Stimulated activated naive CD8-positive, alpha-beta T cell treated with anti-CD3 and anti-CD28 coated beads, Interleukin-15, Interleukin-2, amounts not matched to agents 100 ng/mL and 50 ng/mL, for 24 hours (primary cell): ENCODE data around the gene ORC1.
"Not testable (repeated sequence)": the region's sequence is repeated elsewhere in the genome, so short reads cannot be mapped to it uniquely, and the experiment has no call there.

Experiments used
- H3K27ac Mint-ChIP-seq: one replicate; pipeline ENCODE4 v1.8.0; 2021; ENCODE audit warnings: mild to moderate bottlenecking, mixed read lengths
- H3K27me3 Mint-ChIP-seq: one replicate; pipeline ENCODE4 v1.8.0; 2021; ENCODE audit warnings: mixed read lengths
- H3K36me3 Mint-ChIP-seq: one replicate; pipeline ENCODE4 v1.8.0; 2021; ENCODE audit warnings: low read depth, mixed read lengths
- H3K4me1 Mint-ChIP-seq: one replicate; pipeline ENCODE4 v1.8.0; 2021; ENCODE audit warnings: low read depth, mixed read lengths
- H3K4me3 Mint-ChIP-seq: one replicate; pipeline ENCODE4 v1.8.0; 2021; ENCODE audit warnings: mild to moderate bottlenecking, mixed read lengths
- H3K9me3 Mint-ChIP-seq: one replicate; pipeline ENCODE4 v1.8.0; 2021; ENCODE audit warnings: mixed read lengths

ORC1 gene

DNA sequence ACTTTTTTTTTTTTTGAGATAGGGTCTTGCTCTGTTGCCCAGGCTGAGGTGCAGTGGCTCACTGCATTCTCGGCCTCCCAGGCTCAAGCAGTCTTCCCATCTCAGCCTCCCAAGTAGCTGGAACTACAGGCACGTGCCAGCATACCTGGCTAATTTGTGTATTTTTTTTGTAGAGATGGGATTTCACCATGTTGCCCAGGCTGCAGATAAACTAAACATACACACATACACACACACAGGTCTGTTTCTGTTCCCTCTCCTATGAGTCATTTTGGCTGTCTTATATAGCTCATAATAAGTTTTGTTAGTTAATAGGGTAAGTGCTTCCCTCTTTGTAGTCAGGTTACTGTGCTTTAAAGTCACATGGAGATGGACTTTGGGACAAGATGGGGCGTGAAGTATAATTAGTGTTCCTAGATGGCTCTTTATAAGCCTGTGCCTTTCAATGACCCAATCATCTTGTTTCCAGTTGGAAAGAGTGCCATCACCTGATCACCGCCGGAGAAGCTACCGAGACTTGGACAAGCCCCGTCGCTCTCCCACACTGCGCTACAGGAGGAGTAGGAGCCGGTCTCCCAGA lies 9.3 kb upstream of the ORC1 start:
- Mint-ChIP-seq H3K9me3 (no peaks in the 10 kb centered on the region), H3K36me3 (peaks cover 72% of the 10 kb centered on the region), H3K27me3 (no peaks in the 10 kb centered on the region), H3K4me3 (no peak overlapping the region), H3K27ac (no peak overlapping the region), H3K4me1 (peaks cover 2% of the 10 kb centered on the region)

GRCh38 chr1:52404975-52405338 lies 734 bp upstream of the ORC1 start:
- H3K4me1 Mint-ChIP-seq, result peaks cover 54% of the 10 kb centered on the region
- peak overlapping the region; percentile 100 for H3K4me3 Mint-ChIP-seq
- peaks cover 62% of the 10 kb centered on the region for H3K36me3 Mint-ChIP-seq
- no peaks in the 10 kb centered on the region for H3K27me3 Mint-ChIP-seq
- H3K9me3 Mint-ChIP-seq, result no peaks in the 10 kb centered on the region
- H3K27ac Mint-ChIP-seq, result peak overlapping the region; percentile 97

GRCh38 chr1:52403566-52404115 lies 582 bp downstream of the ORC1 start:
- Mint-ChIP-seq H3K27me3 (no peaks in the 10 kb centered on the region), H3K36me3 (peaks cover 65% of the 10 kb centered on the region), H3K27ac (peak overlapping the region; percentile 97), H3K9me3 (no peaks in the 10 kb centered on the region), H3K4me1 (peaks cover 54% of the 10 kb centered on the region), H3K4me3 (peak overlapping the region; percentile 100)

DNA sequence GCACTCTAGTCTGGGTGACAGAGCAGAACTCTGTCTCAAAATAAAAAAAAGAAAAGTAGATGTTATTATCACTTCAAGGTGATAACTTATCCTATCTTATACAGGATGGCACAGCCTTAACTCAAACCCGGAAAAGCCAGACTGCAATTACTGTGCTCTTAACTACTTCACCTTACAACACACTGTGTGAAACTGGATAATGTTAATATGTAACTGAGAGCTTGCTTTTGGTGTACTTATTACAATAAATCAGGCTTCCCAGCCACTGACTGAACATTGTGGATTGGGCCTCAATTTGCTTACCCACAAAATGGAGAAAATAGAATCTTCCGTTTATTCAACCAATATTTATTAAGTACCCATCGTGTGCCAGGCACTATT lies 1.4 kb downstream of the ORC1 start:
- H3K27ac Mint-ChIP-seq, result peak overlapping the region; percentile 97
- no peaks in the 10 kb centered on the region for H3K9me3 Mint-ChIP-seq
- peaks cover 58% of the 10 kb centered on the region for H3K36me3 Mint-ChIP-seq
- H3K27me3 Mint-ChIP-seq, result no peaks in the 10 kb centered on the region
- H3K4me1 Mint-ChIP-seq, result peaks cover 54% of the 10 kb centered on the region
- peak overlapping the region; percentile 100 for H3K4me3 Mint-ChIP-seq

GRCh38 chr1:52400131-52400530 lies 4.1 kb downstream of the ORC1 start:
- Mint-ChIP-seq H3K27me3 (no peaks in the 10 kb centered on the region), H3K9me3 (no peaks in the 10 kb centered on the region), H3K36me3 (peaks cover 66% of the 10 kb centered on the region), H3K4me3 (no peak overlapping the region), H3K27ac (no peak overlapping the region), H3K4me1 (peaks cover 33% of the 10 kb centered on the region)

DNA sequence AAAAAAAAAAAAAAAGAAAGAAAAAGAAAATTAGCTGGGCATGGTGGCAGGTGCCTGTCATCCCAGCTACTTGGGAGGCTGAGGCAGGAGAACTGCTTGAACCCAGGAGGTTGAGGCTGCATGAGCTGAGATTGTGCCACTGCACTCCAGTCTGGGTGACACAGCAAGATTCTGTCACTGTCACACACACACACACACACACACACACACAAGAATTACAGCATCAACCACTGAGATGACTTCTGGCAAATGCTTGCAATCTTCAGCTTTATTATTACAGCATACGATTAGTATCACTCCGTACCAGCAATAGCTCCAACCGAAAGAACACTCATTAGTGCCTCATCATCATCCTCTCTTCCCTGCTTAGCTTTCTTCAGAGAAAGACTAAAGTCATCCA lies 4.6 kb downstream of the ORC1 start:
- Mint-ChIP-seq H3K4me3 (no peak overlapping the region), H3K4me1 (peaks cover 33% of the 10 kb centered on the region), H3K27me3 (no peaks in the 10 kb centered on the region), H3K9me3 (no peaks in the 10 kb centered on the region), H3K27ac (no peak overlapping the region), H3K36me3 (peaks cover 71% of the 10 kb centered on the region)

- Mint-ChIP-seq H3K36me3 (peaks cover 80% of the 10 kb centered on the region), H3K9me3 (no peaks in the 10 kb centered on the region), H3K27ac (no peak overlapping the region), H3K27me3 (no peaks in the 10 kb centered on the region), H3K4me1 (no peaks in the 10 kb centered on the region), H3K4me3 (no peak overlapping the region)
Observed at GRCh38 chr1:52393174-52393573, 11.0 kb downstream of the ORC1 start.

DNA sequence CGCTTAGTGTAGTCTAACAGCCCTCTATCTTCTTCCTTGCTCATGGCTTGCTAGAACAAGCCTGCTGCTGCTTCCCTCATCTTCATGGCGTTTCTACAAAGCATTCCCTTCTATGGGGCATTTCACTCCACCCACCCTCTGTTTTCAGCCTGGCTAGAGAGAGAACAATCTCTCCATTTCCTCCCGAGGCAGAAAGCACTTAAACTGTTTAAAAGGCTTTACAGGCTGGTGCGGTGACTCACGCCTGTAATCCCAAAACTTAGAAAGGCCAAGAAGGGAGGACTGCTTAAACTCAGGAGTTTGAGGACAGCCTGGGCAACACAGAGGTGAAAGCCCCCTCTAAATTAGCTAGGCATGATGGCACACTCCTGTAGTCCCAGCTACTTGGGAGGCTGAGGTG lies 17.8 kb downstream of the ORC1 start:
- Mint-ChIP-seq H3K4me3 (no peak overlapping the region), H3K27ac (no peak overlapping the region), H3K27me3 (no peaks in the 10 kb centered on the region), H3K9me3 (no peaks in the 10 kb centered on the region), H3K4me1 (no peaks in the 10 kb centered on the region), H3K36me3 (peaks cover 76% of the 10 kb centered on the region)

DNA sequence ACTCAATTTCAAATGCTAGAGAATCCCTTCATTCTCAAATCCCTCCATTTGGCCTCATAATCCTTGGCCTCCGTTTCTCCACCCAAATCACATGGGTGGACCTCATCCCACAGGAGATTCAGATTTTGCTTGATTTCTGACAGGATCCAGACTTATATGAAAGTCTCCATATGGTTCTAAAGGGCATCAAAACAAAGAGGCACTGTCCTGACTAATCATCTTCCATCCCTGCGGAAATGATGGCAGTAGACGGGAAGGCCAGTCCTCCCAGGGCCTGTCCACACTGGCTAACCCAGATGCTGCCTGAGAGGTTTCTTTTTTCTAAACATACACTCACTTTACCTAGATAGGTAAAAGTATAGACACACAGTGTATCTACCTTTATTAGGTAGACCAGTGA lies 18.8 kb downstream of the ORC1 start:
- H3K9me3 Mint-ChIP-seq, result no peaks in the 10 kb centered on the region
- no peaks in the 10 kb centered on the region for H3K4me1 Mint-ChIP-seq
- H3K27ac Mint-ChIP-seq, result no peak overlapping the region
- no peak overlapping the region for H3K4me3 Mint-ChIP-seq
- H3K27me3 Mint-ChIP-seq, result no peaks in the 10 kb centered on the region
- peaks cover 80% of the 10 kb centered on the region for H3K36me3 Mint-ChIP-seq

- H3K27me3 Mint-ChIP-seq, H3K9me3 Mint-ChIP-seq, H3K4me3 Mint-ChIP-seq, H3K27ac Mint-ChIP-seq: not testable (repeated sequence)
- Mint-ChIP-seq H3K4me1 (peaks cover 26% of the 10 kb centered on the region), H3K36me3 (peaks cover 39% of the 10 kb centered on the region)
Observed at GRCh38 chr1:52369851-52370250, 34.4 kb downstream of the ORC1 start.

- Mint-ChIP-seq H3K27me3 (no peaks in the 10 kb centered on the region), H3K4me3 (peak overlapping the region; percentile 39), H3K4me1 (peaks cover 37% of the 10 kb centered on the region), H3K36me3 (peaks cover 31% of the 10 kb centered on the region), H3K27ac (peak overlapping the region; percentile 0), H3K9me3 (no peaks in the 10 kb centered on the region)
Observed at GRCh38 chr1:52368383-52369172, 35.6 kb downstream of the ORC1 start.

GRCh38 chr1:52367272-52367671 lies 37.0 kb downstream of the ORC1 start:
- no peak overlapping the region for H3K27ac Mint-ChIP-seq
- H3K4me1 Mint-ChIP-seq, result peaks cover 42% of the 10 kb centered on the region
- no peaks in the 10 kb centered on the region for H3K9me3 Mint-ChIP-seq
- H3K36me3 Mint-ChIP-seq, result peaks cover 20% of the 10 kb centered on the region
- H3K27me3 Mint-ChIP-seq, result no peaks in the 10 kb centered on the region
- H3K4me3 Mint-ChIP-seq, result peak overlapping the region; percentile 49

GRCh38 chr1:52366517-52366827 lies 37.8 kb downstream of the ORC1 start:
- peaks cover 22% of the 10 kb centered on the region for H3K36me3 Mint-ChIP-seq
- peak overlapping the region; percentile 31 for H3K27ac Mint-ChIP-seq
- peaks cover 45% of the 10 kb centered on the region for H3K4me1 Mint-ChIP-seq
- peak overlapping the region; percentile 92 for H3K4me3 Mint-ChIP-seq
- H3K9me3 Mint-ChIP-seq, result no peaks in the 10 kb centered on the region
- H3K27me3 Mint-ChIP-seq, result no peaks in the 10 kb centered on the region

DNA sequence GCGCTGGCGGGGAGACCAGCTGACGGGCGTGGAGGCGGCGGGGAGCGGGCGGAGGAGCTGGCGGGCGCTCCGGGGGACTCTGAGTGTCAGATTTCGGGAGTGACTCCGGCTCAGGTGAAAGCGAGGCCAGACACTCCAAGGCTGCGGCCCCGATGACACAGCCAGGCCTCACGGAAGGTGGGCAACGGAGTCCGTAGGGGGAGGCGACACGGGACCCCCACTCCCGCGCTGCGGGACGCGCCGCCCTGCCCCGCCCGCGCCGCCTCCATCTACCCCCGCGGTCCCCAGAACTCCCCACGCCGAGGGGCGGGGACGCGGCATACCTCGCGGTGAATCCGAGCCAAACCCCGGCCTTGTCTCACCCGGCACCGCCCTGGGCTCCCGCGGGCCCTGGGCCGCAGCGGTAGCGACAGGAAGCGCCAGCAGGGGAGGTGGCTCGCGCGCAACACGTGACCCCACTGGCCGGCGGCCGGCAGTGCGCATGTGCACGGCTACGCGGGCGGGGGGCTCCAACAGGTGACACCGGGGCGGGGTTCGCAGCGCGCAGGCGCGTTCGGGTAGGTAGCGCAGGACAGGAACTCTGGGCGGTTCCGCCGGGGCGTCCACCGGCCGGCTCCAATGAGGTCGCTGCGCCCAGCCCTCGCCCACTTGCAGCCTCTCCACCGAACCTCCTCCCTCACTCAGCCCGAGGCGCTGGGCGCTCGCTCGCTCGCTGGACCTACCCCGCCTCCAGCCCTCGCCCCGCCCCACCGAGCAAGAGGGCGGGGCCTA lies 38.3 kb downstream of the ORC1 start, which contains the start of gene CC2D1B:
CC2D1B (minus strand) TSS at position 460 of the 771 bp plus-strand sequence. CDS start 1,585 bp downstream, outside the sequence.
- H3K27ac Mint-ChIP-seq, result peak within 1 kb of the TSS; percentile 91
- H3K4me1 Mint-ChIP-seq, result peaks cover 45% of the 10 kb centered on the region
- H3K4me3 Mint-ChIP-seq, result peak within 1 kb of the TSS; percentile 92
- peaks cover 22% of the 10 kb centered on the region for H3K36me3 Mint-ChIP-seq
- no peaks in the 10 kb centered on the region for H3K27me3 Mint-ChIP-seq
- no peaks in the 10 kb centered on the region for H3K9me3 Mint-ChIP-seq
